PC-3 (cell line): ENCODE results near the gene RACK1. TPM values are rescaled to one million over a fixed set of nuclear protein-coding genes. Genes with fewer than 3 reads are reported as not detected.

Source experiments
- ATAC-seq: fragments of 200-7000 bp; cut with Tn5 transposase; 2 replicates; pipeline ENCODE4 v1.9.1; 2020; ENCODE audit warnings: mild to moderate bottlenecking, moderate library complexity
- BruUV-seq: library from RNA; stranded (reverse); fragments of 400-500 nt; replicated peaks from 2 replicates; lab custom pipeline; 2021; lab: Mats Ljungman, UMichigan
- CTCF ChIA-PET: fragments of 300-600 bp; sonication (Branson Sonifier 250); formaldehyde crosslinking; loops from one replicate; lab custom pipeline; 2022; ENCODE audit warnings: antibody characterized with exemption; lab: Charles Lee
- POLR2A ChIA-PET: fragments of 300-600 bp; sonication (Branson Sonifier 250); formaldehyde crosslinking; loops from one replicate; lab custom pipeline; 2022; ENCODE audit warnings: antibody characterized with exemption; ENCODE audit not compliant: unreplicated experiment; lab: Charles Lee
- DNase-seq: peaks from one replicate; pipeline ENCODE4 v3.0.0-alpha.2; 2015
- H2AFZ ChIP-seq: fragments of 300-600 bp; sonication (generic); 2 replicates; pipeline ENCODE4 v1.6.0; 2016; ENCODE audit warnings: antibody characterized with exemption, low read length
- H3F3A ChIP-seq: fragments of 300-600 bp; sonication (generic); one replicate; pipeline ENCODE4 v1.6.0; 2017; ENCODE audit warnings: antibody characterized with exemption, low read length, control low read depth, mild to moderate bottlenecking; ENCODE audit not compliant: unreplicated experiment
- H3K27ac ChIP-seq: fragments of 300-600 bp; sonication (generic); 2 replicates; pipeline ENCODE4 v1.5.1; 2016; ENCODE audit warnings: mild to moderate bottlenecking, low read length
- H3K27me3 ChIP-seq: fragments of 300-600 bp; sonication (generic); 2 replicates; pipeline ENCODE4 v1.6.1; 2016; ENCODE audit warnings: low read length, mixed read lengths
- H3K36me3 ChIP-seq: fragments of 300-600 bp; sonication (generic); 2 replicates; pipeline ENCODE4 v1.6.1; 2016; ENCODE audit warnings: low read depth, mixed run types, low read length, mixed read lengths
- H3K4me1 ChIP-seq: fragments of 300-600 bp; sonication (generic); 2 replicates; pipeline ENCODE4 v1.5.1; 2016; ENCODE audit warnings: low read length; ENCODE audit not compliant: insufficient read depth
- H3K4me2 ChIP-seq: fragments of 300-600 bp; sonication (generic); 2 replicates; pipeline ENCODE4 v1.6.0; 2016; ENCODE audit warnings: low read length
- H3K4me3 ChIP-seq: fragments of 300-600 bp; sonication (generic); 2 replicates; pipeline ENCODE4 v1.5.1; 2016; ENCODE audit warnings: mild to moderate bottlenecking, low read length, mixed read lengths
- H3K79me2 ChIP-seq: fragments of 300-600 bp; sonication (generic); 2 replicates; pipeline ENCODE4 v1.6.1; 2017; ENCODE audit warnings: low read length, mixed read lengths
- H3K9ac ChIP-seq: fragments of 300-600 bp; sonication (generic); 2 replicates; pipeline ENCODE4 v1.6.0; 2016; ENCODE audit warnings: mild to moderate bottlenecking, low read length
- H3K9me2 ChIP-seq: fragments of 300-600 bp; sonication (generic); replicated peaks from 2 replicates; pipeline ENCODE4 v1.6.1; 2016; ENCODE audit warnings: mixed run types, low read length, mixed read lengths
- H3K9me3 ChIP-seq: fragments of 300-600 bp; sonication (generic); 2 replicates; pipeline ENCODE4 v1.6.1; 2016; ENCODE audit warnings: low read length, mixed read lengths
- H4K20me1 ChIP-seq: fragments of 300-600 bp; sonication (generic); 2 replicates; pipeline ENCODE4 v1.6.1; 2016; ENCODE audit warnings: low read length, mixed read lengths
- EZH2 ChIP-seq: fragments of 300-600 bp; sonication (generic); IDR thresholded peaks from one replicate; pipeline ENCODE4 v1.6.1; 2017; ENCODE audit warnings: antibody characterized with exemption, mild to moderate bottlenecking, low read length; ENCODE audit not compliant: unreplicated experiment
- EZH2phosphoT487 ChIP-seq: fragments of 300-600 bp; sonication (generic); IDR thresholded peaks from 2 replicates; pipeline ENCODE4 v1.6.1; 2018; ENCODE audit warnings: mild to moderate bottlenecking, antibody characterized with exemption, low read length, borderline replicate concordance
- intact Hi-C: fragments of 100-400 bp; cut with micrococcal nuclease; formaldehyde crosslinking; loops from 2 replicates; pipeline ENCODE4 v1.9.0; 2023
- total RNA-seq: library from RNA; depleted of rRNA; stranded (reverse); fragments of >200 nt; gene quantifications from 2 replicates; pipeline ENCODE4 v1.2.3, GENCODE V29; 2014
- TF ChIP-seq, protein P1 (sequence below): fragments of 300-600 bp; sonication (generic); conservative IDR thresholded peaks from 2 replicates; pipeline ENCODE4 v1.5.1; 2017; ENCODE audit warnings: antibody characterized with exemption, low read depth, mild to moderate bottlenecking, low read length

RACK1 gene
- total RNA-seq, 1 experiment from 2014 or later, result 3,047 TPM

- H3K36me3 ChIP-seq, result no peaks in the 10 kb centered on the region
- no peaks in the 10 kb centered on the region for H4K20me1 ChIP-seq
- peaks cover 18% of the 10 kb centered on the region for H3K4me1 ChIP-seq
- intact Hi-C loops, result no loop called here
- H2AFZ ChIP-seq, result peak overlapping the region; percentile 95
- no peaks in the 10 kb centered on the region for H3K9me2 ChIP-seq
- H3K4me3 ChIP-seq, result peak overlapping the region; percentile 85
- POLR2A ChIA-PET, result no interaction called here
- no peaks in the 10 kb centered on the region for H3K27me3 ChIP-seq
- CTCF ChIA-PET, result no interaction called here
- peak overlapping the region; percentile 85 for H3K4me2 ChIP-seq
- H3K9me3 ChIP-seq, result no peaks in the 10 kb centered on the region
- no peak overlapping the region for H3K27ac ChIP-seq
- peak overlapping the region; percentile 41 for H3K9ac ChIP-seq
- 0 out of 2 replicates have a peak, but pooled peaks have one; percentile 1 for ATAC-seq
- DNase-seq, result no peak
- BruUV-seq, result no TSS peak
- peaks cover 5% of the 10 kb centered on the region; the same call in 1 of the 2 replicates for H3K79me2 ChIP-seq
- TF ChIP-seq EZH2, result no peak
- TF ChIP-seq, protein P1, sequence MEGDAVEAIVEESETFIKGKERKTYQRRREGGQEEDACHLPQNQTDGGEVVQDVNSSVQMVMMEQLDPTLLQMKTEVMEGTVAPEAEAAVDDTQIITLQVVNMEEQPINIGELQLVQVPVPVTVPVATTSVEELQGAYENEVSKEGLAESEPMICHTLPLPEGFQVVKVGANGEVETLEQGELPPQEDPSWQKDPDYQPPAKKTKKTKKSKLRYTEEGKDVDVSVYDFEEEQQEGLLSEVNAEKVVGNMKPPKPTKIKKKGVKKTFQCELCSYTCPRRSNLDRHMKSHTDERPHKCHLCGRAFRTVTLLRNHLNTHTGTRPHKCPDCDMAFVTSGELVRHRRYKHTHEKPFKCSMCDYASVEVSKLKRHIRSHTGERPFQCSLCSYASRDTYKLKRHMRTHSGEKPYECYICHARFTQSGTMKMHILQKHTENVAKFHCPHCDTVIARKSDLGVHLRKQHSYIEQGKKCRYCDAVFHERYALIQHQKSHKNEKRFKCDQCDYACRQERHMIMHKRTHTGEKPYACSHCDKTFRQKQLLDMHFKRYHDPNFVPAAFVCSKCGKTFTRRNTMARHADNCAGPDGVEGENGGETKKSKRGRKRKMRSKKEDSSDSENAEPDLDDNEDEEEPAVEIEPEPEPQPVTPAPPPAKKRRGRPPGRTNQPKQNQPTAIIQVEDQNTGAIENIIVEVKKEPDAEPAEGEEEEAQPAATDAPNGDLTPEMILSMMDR, result no peak
- no peak for TF ChIP-seq EZH2phosphoT487
- H3F3A ChIP-seq, result no peaks in the 10 kb centered on the region
Measured at GRCh38 chr5:181203777-181204112, 40.0 kb downstream of the RACK1 start.

- H3K4me3 ChIP-seq, result peak overlapping the region; percentile 85
- no peak overlapping the region for H2AFZ ChIP-seq
- no peak overlapping the region for H3K27ac ChIP-seq
- ChIA-PET CTCF (no interaction called here), POLR2A (no interaction called here)
- H3K4me1 ChIP-seq, result peaks cover 18% of the 10 kb centered on the region
- H3F3A ChIP-seq, result no peaks in the 10 kb centered on the region
- no peaks in the 10 kb centered on the region for H3K27me3 ChIP-seq
- no peaks in the 10 kb centered on the region for H3K36me3 ChIP-seq
- TF ChIP-seq, protein P1, result no peak
- TF ChIP-seq EZH2, result no peak
- no peak for TF ChIP-seq EZH2phosphoT487
- H3K4me2 ChIP-seq, result peak overlapping the region; percentile 85
- DNase-seq, result no peak
- H3K9me3 ChIP-seq, result no peaks in the 10 kb centered on the region
- ATAC-seq, result no peak
- H3K79me2 ChIP-seq, result peaks cover 5% of the 10 kb centered on the region; the same call in 1 of the 2 replicates
- no peak overlapping the region for H3K9ac ChIP-seq
- intact Hi-C loops, result no loop called here
- no TSS peak for BruUV-seq
- no peaks in the 10 kb centered on the region for H4K20me1 ChIP-seq
- H3K9me2 ChIP-seq, result no peaks in the 10 kb centered on the region
Measured at GRCh38 chr5:181203093-181203711, 40.5 kb downstream of the RACK1 start.

DNA sequence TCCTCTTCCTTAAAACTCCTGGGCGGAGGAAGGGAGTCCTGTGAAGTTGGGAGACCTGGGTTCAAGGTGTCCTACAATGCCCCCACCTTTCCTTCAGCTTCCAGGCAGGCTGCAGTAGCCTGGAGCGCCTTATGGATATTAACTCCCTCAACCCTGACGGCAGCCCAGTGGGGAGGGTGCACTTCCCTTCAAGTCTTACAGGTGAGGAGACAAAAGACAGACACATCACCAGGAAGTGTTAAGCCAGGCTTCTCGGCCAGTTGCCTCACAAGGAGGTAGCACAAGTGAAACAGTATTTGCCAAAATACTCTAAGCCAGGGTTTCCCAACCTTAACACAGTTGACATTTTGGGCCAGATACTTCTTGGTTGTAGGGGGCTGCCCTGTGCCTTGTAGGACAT is 42.9 kb downstream of the RACK1 start:
- Histone ChIP-seq H3K4me2 (no peak overlapping the region), H3K9ac (no peak overlapping the region), H3K27me3 (no peaks in the 10 kb centered on the region), H3K9me3 (no peaks in the 10 kb centered on the region), H3K4me3 (no peak overlapping the region), H4K20me1 (no peaks in the 10 kb centered on the region), H3K36me3 (no peaks in the 10 kb centered on the region), H3K4me1 (peaks cover 11% of the 10 kb centered on the region), H3F3A (no peaks in the 10 kb centered on the region), H3K79me2 (peaks cover 5% of the 10 kb centered on the region; the same call in 1 of the 2 replicates), H3K9me2 (no peaks in the 10 kb centered on the region), H3K27ac (no peak overlapping the region), H2AFZ (no peak overlapping the region)
- ATAC-seq, result no peak
- intact Hi-C loops, result no loop called here
- no TSS peak for BruUV-seq
- ChIA-PET POLR2A (no interaction called here), CTCF (no interaction called here)
- no peak for DNase-seq
- TF ChIP-seq, protein P1, result no peak
- TF ChIP-seq EZH2phosphoT487, result no peak
- TF ChIP-seq EZH2, result no peak
